NCI-H2081 (cell line): ENCODE results near the gene NPR1.

Source experiments
- DNase-seq, 2 experiments: peaks; one replicate each; lab custom pipeline; 2025; lab: John Stamatoyannopoulos, UW

NPR1 gene

DNA sequence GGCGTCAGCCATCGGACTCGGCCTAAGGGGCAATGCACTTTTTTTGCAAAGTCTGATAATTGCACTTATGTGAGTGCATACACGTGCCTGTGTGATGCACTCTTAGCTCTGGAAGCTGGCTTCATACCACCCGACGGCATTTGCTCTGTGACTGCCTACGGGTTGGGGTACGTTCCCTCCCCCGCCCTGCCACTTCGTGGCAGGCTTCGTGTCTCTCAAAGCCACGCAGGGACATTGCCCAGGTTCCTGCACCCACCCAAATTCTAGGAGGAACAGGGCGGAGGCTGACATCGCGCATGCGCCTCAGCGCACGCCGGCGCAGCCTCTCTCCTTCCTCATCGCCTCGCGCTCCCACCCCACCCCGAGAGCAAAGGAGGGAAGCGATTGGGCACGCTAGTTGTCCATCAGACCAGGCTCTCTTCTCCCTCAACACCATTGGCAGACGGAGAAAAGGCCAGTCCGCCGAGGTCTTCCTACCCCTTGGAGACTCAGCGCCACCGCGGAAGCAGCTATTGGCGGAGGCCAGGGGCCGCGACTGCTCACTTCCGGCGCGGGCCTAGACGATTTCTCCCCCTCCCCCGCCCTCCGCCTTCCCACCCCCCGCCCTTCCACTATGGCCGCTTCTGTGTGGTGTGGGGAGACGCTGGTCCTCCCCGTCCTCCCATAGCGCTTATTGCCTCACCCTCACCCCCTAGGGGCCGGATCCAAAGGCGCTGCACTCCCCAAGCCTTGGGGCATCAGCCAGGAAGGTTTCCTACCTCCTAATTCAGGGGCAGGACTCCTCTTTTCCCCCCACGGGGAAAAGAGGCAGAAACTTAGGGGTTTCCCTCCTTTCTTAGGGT, 49.2 kb downstream of the NPR1 start, which contains the start of gene INTS3:
INTS3 (plus strand) TSS at position 588 of the 842 bp plus-strand sequence. CDS start 585 bp downstream, outside the sequence.
- DNase-seq = peak; percentile 100

DNA sequence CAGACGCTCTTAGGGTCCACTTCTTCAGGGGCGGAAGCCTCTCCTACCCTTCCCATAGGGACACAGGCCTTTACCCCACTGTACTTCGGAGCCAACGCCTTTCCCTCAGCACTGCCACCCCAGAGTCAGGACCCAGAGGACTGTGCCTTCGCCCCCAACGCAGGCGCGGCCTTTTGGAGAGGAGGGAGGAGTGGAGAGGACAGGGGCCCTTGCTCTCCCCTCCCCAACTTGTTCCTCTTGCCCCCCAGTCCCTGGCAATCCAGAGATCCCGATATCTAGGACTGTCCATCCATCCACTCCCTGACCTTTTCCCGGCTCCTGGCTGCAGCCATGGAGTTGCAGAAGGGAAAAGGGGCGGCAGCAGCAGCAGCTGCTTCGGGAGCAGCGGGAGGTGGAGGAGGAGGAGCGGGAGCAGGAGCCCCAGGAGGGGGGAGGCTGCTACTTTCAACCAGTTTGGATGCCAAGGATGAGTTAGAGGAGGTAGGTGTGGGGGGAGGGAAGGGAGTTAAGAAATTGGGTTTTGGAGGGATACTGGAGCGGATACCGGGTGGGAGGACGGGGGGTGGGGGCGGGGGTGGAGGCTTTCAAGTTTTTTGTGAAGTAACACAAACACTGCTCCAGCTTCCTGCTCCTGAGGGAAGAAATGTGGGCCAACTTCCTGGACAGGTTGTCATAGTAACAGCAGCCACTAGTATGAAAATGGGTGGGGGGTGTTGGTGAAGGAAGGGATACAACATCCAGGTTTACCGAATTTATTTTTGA, 50.0 kb downstream of the NPR1 start:
- DNase-seq = peak; percentile 16 to 63

DNA sequence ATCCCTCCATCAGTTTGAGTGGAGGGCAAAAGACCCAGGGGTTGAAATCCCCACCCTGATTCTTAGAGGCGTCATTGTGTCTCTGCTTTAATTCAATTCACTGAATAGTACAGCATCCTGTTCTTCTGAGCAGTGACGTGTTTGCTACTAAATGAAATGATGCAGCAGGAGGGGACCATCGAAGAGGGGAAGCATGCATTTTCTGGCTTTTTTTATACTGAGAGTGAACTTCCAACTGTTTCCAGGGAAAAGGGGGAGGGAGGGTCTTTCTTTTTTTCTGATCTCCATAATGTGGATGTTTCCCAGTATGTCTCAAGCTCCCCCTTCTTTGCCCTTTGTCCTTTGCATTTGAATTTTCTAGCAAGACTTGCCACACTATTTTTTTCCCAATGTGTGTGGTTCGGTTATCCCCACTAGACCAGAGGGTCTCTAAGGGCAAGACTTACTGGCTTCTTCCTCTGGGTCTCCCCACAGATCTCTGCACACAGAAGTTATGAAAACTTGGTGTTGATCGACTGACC, 52.0 kb downstream of the NPR1 start:
- DNase-seq = no peak

DNA sequence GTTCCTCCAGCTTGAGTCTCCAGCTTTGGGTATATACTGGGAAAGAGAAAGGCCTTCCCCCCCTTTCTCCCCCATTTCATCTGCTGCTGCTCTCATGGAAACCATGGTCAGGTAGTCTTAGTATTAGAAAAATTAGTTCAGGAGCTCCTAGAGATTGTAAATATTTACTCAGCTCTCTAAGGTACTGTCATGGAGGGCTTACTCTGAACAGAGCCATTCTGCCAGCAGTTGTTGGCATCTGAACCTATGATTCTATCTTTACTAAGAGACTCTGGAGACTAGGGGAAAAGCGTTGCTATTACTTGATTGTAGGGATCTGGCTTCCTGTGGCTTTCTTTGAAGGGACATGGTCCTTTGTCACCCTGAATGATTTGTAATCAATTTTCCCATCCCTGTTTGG, 55.5 kb downstream of the NPR1 start:
- peak; percentile 37 to 57 for DNase-seq

DNA sequence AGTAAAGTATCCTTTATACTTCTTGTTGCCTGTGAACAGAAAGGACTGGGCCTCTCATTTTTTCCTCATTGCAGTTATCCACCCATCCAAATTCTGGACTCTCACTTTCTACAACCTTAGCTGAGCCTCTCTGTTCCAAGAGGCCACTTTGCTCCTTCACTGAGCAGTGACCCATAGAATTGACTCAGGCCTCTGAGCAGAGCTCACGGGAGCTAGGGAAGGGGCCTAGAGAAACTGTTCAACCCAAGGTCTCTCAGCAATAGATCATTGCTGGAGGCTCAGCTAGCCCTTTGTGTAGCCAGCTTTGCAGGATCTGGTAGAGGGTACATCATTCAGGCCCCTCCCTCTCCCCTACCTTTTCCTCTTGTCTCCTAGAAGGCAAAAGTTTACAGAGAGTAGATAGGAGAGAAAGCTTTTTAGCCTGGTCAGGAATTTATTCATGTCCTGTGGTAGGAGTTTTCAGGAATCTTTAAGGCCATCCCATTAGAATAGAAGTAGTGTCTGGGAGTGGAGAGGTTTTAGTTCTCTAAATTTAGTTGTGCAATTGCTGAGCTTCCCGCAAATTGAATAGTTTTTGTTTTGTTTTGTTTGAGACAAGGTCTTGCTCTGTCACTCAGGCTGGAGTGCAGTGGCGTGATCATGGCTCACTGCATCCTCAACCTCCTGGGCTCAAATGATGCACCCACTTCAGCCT, 56.1 kb downstream of the NPR1 start:
- no peak for DNase-seq

DNA sequence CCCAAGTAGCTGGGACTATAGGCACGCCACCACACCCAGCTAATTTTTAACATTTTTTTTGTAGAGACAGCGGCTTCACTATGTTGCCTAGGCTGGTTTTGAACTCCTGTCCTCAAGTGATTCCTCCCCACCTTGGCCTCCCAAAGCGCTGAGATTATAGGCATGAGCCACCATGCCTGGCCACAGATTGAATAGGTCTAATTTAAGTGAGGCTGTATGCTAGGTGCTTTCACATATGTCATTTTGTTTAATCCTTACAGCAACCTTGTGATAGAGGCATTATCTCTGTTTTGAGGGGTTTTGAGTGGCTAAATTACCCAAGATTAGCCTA, 56.6 kb downstream of the NPR1 start:
- no peak for DNase-seq

DNA sequence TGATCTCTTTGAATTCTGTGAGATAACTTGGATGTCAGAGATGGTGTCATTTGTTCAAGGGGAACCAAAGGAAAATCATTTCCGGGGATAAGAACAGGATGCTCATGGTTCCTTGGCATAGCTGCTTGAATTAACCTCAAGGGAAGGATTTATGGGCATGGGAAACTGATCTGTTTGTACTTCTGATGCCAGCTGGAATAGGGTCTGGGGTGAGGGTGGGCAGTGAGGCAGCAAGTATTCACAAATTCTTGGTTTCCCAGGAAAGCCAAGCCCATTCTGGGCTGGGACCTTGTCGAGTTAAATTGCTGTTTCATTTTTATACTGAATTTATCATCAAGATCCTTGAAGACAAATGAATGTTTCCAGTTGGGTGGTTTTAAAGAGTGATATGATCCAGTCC, 63.5 kb downstream of the NPR1 start:
- no peak for DNase-seq

DNA sequence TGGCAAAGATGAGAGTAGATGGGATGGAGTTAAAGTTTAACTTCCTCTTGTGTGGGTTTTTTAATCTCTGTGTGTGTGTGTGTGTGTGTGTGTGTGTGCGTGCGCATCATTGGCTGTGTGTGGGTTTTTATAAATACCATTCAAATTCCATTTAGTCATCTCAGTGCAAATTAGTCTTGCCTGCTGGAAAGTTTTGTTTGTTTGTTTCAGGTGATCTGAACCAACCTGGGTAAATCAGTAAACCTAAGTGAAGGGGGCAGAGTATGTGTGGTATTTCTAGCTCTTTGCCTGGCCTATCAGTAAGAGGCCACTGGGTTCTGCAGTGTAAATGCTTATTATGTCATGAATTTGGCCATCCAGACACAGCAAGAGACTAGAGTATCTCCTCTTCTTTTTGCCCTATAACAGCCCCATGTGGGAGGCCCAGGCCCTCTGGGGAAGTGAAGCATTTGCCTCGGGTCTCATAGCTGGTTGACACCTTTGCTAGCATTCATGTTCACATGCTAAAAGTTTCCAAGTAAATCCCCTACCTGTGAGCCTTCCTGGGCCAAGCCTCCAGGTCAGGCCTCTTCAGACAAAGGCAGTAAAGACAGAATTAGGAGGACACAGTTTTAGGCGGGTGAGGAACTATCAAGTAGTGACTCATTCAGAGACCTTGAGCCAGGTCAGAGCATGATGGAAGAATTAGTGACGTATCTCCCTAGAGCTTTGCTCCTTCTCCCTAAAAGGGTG, 64.1 kb downstream of the NPR1 start:
- DNase-seq = no peak
